Activated naive CD4-positive, alpha-beta T cell treated with anti-CD3 and anti-CD28 coated beads, Interleukin-2, amount 10 ng/mL, durations not matched to agents 7 days and 5 days (primary cell): Measurements from ENCODE around the gene CACTIN.
"Not testable (repeated sequence)": the region's sequence is repeated elsewhere in the genome, so short reads cannot be mapped to it uniquely, and the experiment has no call there.

Experiments
- CTCF ChIA-PET: fragments of 350-600 bp; sonication (Branson Sonifier 250); formaldehyde crosslinking; loops from one replicate; lab custom pipeline; 2021; ENCODE audit warnings: antibody characterized with exemption; lab: Charles Lee
- DNase-seq: peaks from one replicate; pipeline ENCODE4 v3.0.0-alpha.2; 2020
- H3K27ac Mint-ChIP-seq: one replicate; pipeline ENCODE4 v1.8.0; 2021; ENCODE audit warnings: mild to moderate bottlenecking, moderate library complexity, mixed read lengths
- H3K27me3 Mint-ChIP-seq: one replicate; pipeline ENCODE4 v1.8.0; 2021; ENCODE audit warnings: mild to moderate bottlenecking, mixed read lengths
- H3K36me3 Mint-ChIP-seq: one replicate; pipeline ENCODE4 v1.8.0; 2021; ENCODE audit warnings: mixed read lengths
- H3K4me1 Mint-ChIP-seq: one replicate; pipeline ENCODE4 v1.8.0; 2021; ENCODE audit warnings: mixed read lengths
- H3K4me3 Mint-ChIP-seq: one replicate; pipeline ENCODE4 v1.8.0; 2021; ENCODE audit warnings: mild to moderate bottlenecking, moderate library complexity, mixed read lengths
- H3K9me3 Mint-ChIP-seq: one replicate; pipeline ENCODE4 v1.8.0; 2021; ENCODE audit warnings: mixed read lengths

The CACTIN gene

DNA sequence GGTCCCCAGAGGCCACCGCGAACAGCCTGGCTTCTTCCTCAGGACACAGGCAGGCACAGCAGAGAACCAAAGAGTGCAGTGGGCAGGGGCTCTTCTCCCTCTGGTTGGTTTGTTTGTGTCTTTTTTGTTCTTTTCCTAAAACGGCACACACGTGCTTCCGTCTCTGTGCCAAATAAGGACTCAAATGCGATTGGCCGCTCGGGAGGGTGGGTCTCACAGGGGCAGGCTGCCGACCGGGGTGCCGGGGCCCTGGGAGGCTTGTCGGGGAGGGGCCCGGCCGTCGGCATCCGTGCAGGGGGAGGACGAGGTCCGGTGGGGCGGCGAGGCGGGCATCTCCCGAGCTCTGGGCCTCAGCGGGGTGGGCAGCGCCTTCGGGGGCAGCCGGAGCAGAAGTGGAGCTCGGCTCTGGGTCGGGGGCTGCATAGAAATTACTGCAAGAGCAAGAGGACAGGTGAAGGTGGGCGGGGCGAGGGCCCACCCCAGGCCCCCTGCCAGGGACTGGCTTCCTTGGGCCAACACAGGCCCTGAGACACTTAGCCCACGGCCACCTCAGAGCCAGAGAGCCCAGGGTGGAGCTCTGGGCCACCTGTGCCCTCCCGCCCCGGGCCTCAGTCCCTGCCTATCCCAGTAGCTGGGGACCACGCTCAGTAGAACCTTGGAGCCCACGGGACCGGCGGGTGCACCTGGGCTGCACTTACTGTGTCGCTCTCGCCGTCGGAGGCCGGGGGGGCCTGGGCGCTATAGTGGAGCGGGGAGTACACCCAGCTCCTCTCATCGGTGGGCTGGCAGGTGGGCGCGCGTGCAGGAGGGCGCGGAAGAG lies 6.4 kb upstream of the CACTIN start:
- Mint-ChIP-seq H3K4me3 (no peak overlapping the region), H3K9me3 (no peaks in the 10 kb centered on the region), H3K27me3 (no peaks in the 10 kb centered on the region), H3K4me1 (no peaks in the 10 kb centered on the region), H3K27ac (no peak overlapping the region), H3K36me3 (no peaks in the 10 kb centered on the region)
- CTCF ChIA-PET = interaction anchor here (0.8 kb wide), 1 partner anchor 16 kb away, joined by 3 read pairs; no protein-coding TSS in a partner anchor
- no peak for DNase-seq

DNA sequence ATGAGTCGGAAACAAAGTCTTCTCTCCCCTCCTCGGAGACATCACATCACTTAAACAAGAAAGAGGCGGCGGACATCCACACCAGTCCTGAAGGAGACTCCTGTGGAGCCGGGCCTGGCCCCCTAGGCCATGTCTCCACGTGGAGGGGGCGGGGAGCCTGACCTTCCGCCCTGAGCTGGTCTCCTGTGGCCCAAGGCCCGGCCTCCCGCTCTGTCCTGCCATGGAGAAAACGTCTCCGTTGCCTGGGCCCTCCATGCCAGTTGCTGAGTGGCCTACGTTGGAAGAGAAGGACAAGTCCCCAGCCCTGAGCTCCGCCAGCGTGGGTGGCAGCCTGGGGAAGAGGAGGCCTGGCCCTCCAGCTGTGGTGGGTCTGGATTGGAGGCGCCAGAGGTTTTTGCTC lies 5.5 kb upstream of the CACTIN start:
- H3K4me1 Mint-ChIP-seq = peaks cover 6% of the 10 kb centered on the region
- no peak overlapping the region for H3K4me3 Mint-ChIP-seq
- CTCF ChIA-PET = no interaction called here
- peaks cover under 1% of the 10 kb centered on the region for H3K27me3 Mint-ChIP-seq
- no peak overlapping the region for H3K27ac Mint-ChIP-seq
- H3K36me3 Mint-ChIP-seq = no peaks in the 10 kb centered on the region
- H3K9me3 Mint-ChIP-seq = no peaks in the 10 kb centered on the region
- no peak for DNase-seq

DNA sequence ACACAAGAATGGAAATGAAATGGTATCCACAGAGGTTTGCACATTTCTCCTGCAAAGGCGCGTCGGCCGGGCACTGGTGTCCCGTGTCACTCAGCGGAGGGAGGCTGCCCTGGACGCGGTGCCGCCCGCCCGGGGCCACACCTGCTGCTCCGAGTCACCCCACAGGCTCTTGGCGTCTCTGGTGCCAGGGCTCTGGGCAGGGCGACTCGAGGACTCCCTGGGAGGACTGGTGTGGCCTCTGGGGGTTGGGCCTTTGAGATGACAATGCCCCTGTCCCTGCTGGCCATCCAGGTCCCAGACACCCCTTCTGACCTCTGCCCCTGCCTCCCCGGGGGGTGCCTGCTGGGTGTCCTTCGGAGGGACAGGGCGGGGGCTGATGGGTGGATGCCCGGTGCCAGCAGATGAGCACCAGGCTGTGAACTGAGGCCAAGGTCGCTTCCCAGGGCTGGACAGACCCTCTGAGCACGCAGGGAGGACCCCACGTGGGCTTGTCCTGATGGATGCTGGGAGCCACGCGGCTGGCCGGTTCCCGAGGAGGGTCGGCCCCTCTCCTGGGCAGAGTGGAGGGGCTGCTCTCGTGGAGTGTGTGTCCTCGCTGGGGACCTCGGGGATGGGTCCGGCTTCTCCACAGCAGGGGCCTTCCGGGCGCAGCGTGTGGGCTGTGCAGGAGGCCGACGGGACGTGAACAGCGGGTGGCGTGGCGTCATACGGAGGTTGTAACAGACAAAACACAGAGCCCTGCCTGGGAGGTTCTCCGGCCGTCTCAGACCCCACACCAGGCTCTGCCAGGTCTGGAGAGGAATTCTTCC lies 4.7 kb upstream of the CACTIN start:
- CTCF ChIA-PET = no interaction called here
- Mint-ChIP-seq H3K4me1 (peaks cover 14% of the 10 kb centered on the region), H3K36me3 (no peaks in the 10 kb centered on the region), H3K9me3 (no peaks in the 10 kb centered on the region), H3K27me3 (peaks cover 4% of the 10 kb centered on the region), H3K4me3 (no peak overlapping the region), H3K27ac (no peak overlapping the region)
- no peak for DNase-seq

DNA sequence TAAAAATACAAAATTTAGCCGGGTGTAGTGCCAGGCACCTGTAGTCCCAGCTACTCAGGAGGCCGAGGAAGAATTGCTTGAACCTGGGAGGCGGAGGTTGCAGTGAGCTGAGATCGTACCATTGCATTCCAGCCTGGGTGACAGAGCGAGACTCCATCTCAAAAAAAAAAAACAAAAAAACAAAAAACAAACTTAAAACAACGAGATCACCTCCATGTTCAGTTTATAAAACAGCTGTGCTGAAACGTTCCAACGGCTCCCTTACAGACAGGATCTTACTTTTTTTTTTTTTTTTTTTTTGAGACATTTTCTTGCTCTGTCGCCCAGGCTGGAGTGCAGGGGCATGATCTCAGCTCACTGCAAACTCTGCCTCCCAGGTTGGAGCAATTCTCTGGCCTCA lies 2.2 kb upstream of the CACTIN start:
- H3K4me3 Mint-ChIP-seq, H3K27ac Mint-ChIP-seq, CTCF ChIA-PET, H3K9me3 Mint-ChIP-seq, DNase-seq, H3K36me3 Mint-ChIP-seq, H3K27me3 Mint-ChIP-seq: not testable (repeated sequence)
- peaks cover 34% of the 10 kb centered on the region for H3K4me1 Mint-ChIP-seq

DNA sequence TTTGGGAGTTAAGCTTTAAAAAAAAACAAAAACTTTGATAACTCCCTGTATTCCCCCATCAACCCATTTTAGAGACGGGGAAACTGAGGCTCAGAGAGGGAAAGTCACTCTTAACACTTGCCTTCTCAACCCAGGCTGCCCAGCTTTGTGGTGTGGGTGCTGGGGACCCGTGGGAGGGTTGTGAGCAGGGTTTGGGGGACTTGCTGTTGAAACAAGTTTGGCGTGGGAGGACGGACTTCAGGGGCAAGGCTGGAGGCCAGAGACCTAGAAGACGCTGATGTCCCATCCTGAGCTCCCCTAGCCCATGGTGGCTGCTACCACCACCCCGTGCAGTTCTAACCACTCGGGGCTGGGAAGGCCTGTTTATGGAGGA lies 747 bp upstream of the CACTIN start:
- no peaks in the 10 kb centered on the region for H3K36me3 Mint-ChIP-seq
- H3K27ac Mint-ChIP-seq = peak overlapping the region; percentile 97

DNA sequence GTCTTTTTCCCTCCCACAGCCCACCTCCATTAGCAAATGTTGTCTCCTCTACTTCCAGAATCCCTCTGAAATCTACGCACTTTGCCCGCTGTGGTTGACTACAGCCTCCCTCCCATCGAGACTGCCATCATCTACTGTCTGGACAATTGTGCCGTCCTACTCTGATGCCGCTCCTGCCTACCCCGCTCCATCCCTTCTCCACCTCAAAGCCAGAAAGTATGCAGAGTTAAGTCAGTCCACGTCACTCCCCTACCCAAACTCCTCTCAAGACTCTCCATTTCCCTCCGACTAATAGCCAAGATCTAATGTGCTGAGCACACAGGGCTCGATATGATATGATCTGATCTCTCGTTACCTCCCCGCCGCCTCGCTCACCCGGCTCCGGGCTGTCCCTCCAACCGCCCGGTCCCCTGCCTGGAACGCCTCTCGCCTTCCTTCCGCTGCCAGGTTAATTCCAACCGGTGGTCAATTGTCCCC lies 556 bp downstream of the CACTIN start:
- CTCF ChIA-PET = no interaction called here
- DNase-seq = no peak
- peaks cover 4% of the 10 kb centered on the region for H3K27me3 Mint-ChIP-seq
- H3K4me3 Mint-ChIP-seq = peak overlapping the region; percentile 89
- H3K36me3 Mint-ChIP-seq = no peaks in the 10 kb centered on the region
- no peaks in the 10 kb centered on the region for H3K9me3 Mint-ChIP-seq
- peak overlapping the region; percentile 97 for H3K27ac Mint-ChIP-seq
- peaks cover 34% of the 10 kb centered on the region for H3K4me1 Mint-ChIP-seq

More for the DNA sequence above, 747 bp upstream of the CACTIN start:
- Mint-ChIP-seq H3K4me1 (peaks cover 34% of the 10 kb centered on the region), H3K4me3 (peak overlapping the region; percentile 89), H3K9me3 (no peaks in the 10 kb centered on the region), H3K27me3 (peaks cover 4% of the 10 kb centered on the region)
- CTCF ChIA-PET = no interaction called here
- no peak for DNase-seq

DNA sequence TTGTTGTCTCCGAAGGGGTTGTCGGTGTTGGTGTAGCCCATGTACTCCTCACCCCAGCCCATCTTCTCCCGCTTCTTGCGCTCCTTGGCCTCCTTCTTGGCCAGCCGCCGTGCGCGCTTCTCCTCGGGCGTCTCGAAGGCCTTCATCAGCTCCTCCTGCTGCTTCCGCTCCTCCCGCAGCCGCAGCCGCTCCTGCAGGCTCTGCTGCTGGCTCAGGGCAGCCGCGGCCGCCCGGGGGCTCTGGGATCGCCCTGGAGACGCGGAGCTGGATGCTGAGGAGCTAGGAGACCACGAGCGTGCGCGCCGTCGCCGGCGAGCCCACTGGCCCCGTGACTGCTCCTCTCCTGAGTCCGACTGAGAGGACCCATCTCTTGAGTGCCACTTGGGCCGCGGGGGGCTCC lies 2.9 kb downstream of the CACTIN start:
- CTCF ChIA-PET = no interaction called here
- H3K4me1 Mint-ChIP-seq = peaks cover 34% of the 10 kb centered on the region
- peaks cover 4% of the 10 kb centered on the region for H3K27me3 Mint-ChIP-seq
- DNase-seq = no peak
- H3K36me3 Mint-ChIP-seq = no peaks in the 10 kb centered on the region
- H3K27ac Mint-ChIP-seq = no peak overlapping the region
- H3K9me3 Mint-ChIP-seq = no peaks in the 10 kb centered on the region
- H3K4me3 Mint-ChIP-seq = no peak overlapping the region

DNA sequence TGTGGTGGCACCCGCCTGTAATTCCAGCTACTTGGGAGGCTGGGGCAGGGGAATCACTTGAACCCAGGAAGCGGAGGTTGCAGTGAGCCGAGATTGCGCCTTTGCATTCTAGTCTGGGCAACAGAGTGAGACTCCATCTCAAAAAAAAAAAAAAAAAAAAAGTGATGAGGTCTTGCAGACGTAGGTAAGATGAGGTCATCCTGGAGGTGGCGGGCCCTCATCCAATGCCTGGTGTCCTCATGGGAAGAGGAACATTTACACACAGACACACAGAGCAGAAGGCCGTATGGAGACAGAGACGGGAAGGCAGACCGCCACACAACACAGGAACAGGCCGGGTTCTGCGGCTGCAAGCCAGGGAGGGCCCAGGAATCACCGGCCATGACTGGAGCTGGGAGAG lies 4.4 kb downstream of the CACTIN start:
- no peak for DNase-seq
- Mint-ChIP-seq H3K27me3 (peaks cover 4% of the 10 kb centered on the region), H3K9me3 (no peaks in the 10 kb centered on the region), H3K4me3 (no peak overlapping the region), H3K4me1 (peaks cover 39% of the 10 kb centered on the region), H3K27ac (no peak overlapping the region), H3K36me3 (peaks cover 3% of the 10 kb centered on the region)
- CTCF ChIA-PET = interaction anchor here (2.1 kb wide), 1 partner anchor 77 kb away, joined by 5 read pairs; no protein-coding TSS in a partner anchor

DNA sequence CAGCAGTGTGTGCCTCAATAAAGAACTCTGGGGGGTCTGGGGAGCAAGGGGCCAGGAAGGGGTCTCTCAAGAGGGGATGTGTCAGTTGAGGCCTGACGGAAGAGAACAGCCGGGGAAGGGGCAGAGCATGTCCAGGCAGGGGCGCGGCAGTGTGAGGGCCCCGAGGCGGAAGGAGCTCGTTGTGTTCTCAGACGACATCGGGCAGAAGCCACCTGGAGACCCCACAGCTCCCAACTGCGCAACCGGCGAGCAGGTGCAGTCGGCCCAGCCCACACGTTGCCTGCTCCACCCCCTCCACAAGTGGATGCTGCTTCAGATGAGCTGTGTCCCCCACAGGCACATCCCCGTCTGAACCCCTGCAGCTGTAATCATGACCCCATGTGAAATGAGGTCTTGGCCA lies 4.9 kb downstream of the CACTIN start:
- no peak overlapping the region for H3K4me3 Mint-ChIP-seq
- peaks cover 35% of the 10 kb centered on the region for H3K4me1 Mint-ChIP-seq
- H3K36me3 Mint-ChIP-seq = peaks cover 3% of the 10 kb centered on the region
- no peak overlapping the region for H3K27ac Mint-ChIP-seq
- no peaks in the 10 kb centered on the region for H3K27me3 Mint-ChIP-seq
- no peak for DNase-seq
- CTCF ChIA-PET = interaction anchor here (2.1 kb wide), 1 partner anchor 76 kb away, joined by 5 read pairs; no protein-coding TSS in a partner anchor
- H3K9me3 Mint-ChIP-seq = no peaks in the 10 kb centered on the region

DNA sequence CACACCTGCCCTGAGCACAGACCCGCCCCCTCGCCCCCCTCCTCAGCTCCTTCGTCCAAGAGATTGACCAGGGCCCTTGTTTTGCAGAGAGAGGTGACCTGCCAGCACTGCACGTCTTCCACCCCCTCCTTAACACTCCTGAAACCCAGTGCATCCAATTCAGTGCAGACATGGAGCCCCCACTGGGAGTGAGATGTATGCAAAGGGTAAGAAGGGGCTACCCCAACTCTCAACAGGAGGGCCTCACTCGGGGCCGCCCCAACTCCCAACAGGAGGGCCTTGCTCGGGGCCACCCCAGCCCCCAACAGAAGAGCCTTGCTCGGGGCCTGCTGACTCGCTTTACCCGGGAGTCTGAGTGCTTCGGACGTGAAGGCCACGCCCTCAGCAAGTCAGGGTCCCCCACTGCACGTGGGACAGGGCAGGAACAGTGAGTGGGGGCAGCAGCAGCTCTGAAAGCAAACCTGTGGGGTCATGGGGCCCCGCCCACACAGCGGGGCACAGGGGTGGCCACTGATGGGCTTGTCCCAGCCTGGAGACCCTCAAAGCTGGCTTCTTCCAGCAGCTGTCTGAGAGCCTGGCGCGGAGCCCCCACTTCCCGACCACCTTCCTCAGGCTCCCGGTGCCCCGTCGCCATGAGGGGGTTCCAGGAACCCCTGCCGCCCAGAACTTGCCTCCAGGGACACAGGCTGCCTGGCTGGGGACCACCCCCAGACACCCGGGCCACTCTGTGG lies 5.6 kb downstream of the CACTIN start:
- Mint-ChIP-seq H3K4me3 (no peak overlapping the region), H3K9me3 (no peaks in the 10 kb centered on the region), H3K36me3 (peaks cover 3% of the 10 kb centered on the region), H3K27me3 (no peaks in the 10 kb centered on the region), H3K4me1 (peaks cover 29% of the 10 kb centered on the region), H3K27ac (no peak overlapping the region)
- CTCF ChIA-PET = interaction anchor here (2.1 kb wide), 1 partner anchor 76 kb away, joined by 5 read pairs; no protein-coding TSS in a partner anchor
- DNase-seq = no peak

DNA sequence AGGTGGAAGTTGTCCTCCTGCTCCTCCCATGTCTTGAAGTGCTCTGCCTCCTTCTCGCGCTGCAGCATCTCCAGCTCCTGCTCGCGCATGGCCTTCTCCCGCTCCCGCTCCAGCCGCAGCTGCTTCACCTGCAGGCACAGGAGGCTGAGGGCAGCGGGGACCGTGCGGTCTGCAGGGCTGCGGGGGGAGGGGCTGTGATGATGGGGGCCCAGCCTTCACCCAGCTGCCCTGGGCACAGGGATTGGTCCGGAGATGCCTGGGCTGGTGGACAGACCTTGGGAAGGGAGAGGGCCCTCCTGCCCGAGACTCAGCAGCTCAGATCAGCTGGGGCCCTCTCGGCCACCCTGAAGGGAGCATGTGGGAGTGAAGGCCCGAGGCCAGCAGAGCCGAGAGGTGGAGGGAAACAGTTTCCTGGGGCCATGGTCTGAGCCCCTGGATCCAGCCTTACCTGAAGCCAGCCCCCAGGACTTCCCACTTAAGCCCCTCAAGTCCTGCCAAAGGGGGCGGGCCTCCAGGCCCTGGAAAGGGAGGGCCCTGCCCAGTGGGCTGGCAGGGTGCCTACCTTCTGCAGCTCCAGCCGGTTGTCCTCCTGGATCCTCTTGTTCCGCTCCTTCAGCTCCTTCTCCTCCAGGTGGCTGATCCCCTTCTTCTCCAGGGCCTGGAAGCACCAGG lies 6.3 kb downstream of the CACTIN start:
- peaks cover 3% of the 10 kb centered on the region for H3K36me3 Mint-ChIP-seq
- H3K27ac Mint-ChIP-seq = no peak overlapping the region
- CTCF ChIA-PET = no interaction called here

DNA sequence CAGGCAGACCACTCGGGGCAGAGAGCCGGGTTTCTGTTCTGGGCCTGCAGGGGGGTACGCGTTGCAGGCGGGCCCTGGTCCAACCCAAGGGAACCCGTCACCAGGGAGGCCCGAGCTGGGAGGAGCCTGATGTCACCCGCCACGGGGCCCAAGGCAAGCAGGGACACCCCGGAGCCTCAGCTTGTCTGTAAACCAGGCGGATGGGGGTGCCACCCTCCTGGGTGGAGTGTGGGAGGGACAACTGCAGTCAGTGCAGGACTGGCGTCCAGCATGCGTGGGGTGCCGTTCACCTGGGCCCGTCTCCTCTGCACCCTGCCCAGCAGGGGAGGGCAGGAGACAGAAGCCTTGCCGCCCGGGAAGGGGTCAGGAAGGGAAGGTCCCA lies 7.0 kb downstream of the CACTIN start:
- Mint-ChIP-seq H3K36me3 (peaks cover 3% of the 10 kb centered on the region), H3K27me3 (no peaks in the 10 kb centered on the region), H3K4me1 (peaks cover 19% of the 10 kb centered on the region), H3K27ac (no peak overlapping the region), H3K9me3 (no peaks in the 10 kb centered on the region), H3K4me3 (no peak overlapping the region)
- no peak for DNase-seq
- CTCF ChIA-PET = no interaction called here

More for the DNA sequence above, 6.3 kb downstream of the CACTIN start:
- peaks cover 23% of the 10 kb centered on the region for H3K4me1 Mint-ChIP-seq
- no peaks in the 10 kb centered on the region for H3K27me3 Mint-ChIP-seq
- no peaks in the 10 kb centered on the region for H3K9me3 Mint-ChIP-seq
- H3K4me3 Mint-ChIP-seq = no peak overlapping the region
- no peak for DNase-seq

DNA sequence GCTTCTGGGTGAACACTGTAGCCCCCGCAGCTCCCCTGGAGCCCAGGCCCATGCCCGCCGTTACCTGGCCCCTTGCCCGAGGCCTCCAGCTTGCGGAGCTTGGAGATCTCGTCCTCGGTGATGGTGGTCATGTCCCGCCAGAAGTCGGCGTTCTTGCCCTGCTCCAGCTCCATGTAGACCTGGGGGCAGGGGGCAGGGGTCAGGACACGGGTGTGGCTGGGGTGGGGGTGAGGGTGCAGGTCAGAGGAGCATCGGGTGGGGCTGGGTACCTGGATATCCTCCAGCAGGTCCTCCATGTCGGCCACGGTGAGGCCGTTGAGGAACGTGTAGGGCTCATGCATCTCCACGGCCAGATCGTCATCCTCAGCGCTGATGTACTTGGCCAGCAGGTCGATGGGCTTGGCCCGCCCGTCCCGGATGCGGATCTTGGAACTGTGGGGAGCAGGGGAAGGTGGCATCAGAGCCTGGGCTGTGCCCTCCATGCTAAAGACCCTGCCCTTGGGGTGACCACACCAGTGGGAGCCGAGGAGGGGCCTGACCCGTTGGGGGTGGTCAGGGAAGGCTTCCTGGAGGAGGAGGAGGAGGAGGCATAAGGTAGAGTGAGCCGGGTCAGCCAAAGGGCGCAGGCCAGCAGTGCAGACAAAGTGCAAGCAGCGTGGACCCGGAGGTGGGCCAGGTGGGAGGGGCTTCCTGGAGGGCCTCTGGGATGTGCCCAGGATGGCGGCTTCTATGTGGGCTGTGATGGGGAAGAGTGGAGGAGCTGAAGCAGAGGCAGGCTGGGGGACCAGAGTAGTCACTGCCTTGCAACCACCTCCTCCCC lies 7.6 kb downstream of the CACTIN start:
- H3K27ac Mint-ChIP-seq = no peak overlapping the region
- CTCF ChIA-PET = no interaction called here
- H3K4me3 Mint-ChIP-seq = no peak overlapping the region

More for the DNA sequence above, 7.6 kb downstream of the CACTIN start:
- no peaks in the 10 kb centered on the region for H3K27me3 Mint-ChIP-seq
- no peak for DNase-seq
- peaks cover 13% of the 10 kb centered on the region for H3K4me1 Mint-ChIP-seq
- peaks cover 3% of the 10 kb centered on the region for H3K36me3 Mint-ChIP-seq
- H3K9me3 Mint-ChIP-seq = no peaks in the 10 kb centered on the region
